AG09319 (cell line): ENCODE results near the gene MPV17L2.

Experiments used
- DNase-seq: peaks from one replicate; pipeline ENCODE4 v3.0.0-alpha.2; 2010; ENCODE audit warnings: low read depth; ENCODE audit errors: extremely low read depth
- TF ChIP-seq, protein P1 (sequence below): IDR thresholded peaks from 2 replicates; pipeline ENCODE4 v1.5.1; 2011; ENCODE audit warnings: low read depth, mild to moderate bottlenecking, inconsistent platforms, low read length, moderate library complexity

The MPV17L2 gene

GRCh38 chr19:18219911-18220631 lies 27.1 kb downstream of the MPV17L2 start:
- DNase-seq: no peak
- TF ChIP-seq, protein P1, sequence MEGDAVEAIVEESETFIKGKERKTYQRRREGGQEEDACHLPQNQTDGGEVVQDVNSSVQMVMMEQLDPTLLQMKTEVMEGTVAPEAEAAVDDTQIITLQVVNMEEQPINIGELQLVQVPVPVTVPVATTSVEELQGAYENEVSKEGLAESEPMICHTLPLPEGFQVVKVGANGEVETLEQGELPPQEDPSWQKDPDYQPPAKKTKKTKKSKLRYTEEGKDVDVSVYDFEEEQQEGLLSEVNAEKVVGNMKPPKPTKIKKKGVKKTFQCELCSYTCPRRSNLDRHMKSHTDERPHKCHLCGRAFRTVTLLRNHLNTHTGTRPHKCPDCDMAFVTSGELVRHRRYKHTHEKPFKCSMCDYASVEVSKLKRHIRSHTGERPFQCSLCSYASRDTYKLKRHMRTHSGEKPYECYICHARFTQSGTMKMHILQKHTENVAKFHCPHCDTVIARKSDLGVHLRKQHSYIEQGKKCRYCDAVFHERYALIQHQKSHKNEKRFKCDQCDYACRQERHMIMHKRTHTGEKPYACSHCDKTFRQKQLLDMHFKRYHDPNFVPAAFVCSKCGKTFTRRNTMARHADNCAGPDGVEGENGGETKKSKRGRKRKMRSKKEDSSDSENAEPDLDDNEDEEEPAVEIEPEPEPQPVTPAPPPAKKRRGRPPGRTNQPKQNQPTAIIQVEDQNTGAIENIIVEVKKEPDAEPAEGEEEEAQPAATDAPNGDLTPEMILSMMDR: no peak

GRCh38 chr19:18220632-18221275 lies 27.7 kb downstream of the MPV17L2 start:
- TF ChIP-seq, protein P1: no peak
- DNase-seq: no peak

DNA sequence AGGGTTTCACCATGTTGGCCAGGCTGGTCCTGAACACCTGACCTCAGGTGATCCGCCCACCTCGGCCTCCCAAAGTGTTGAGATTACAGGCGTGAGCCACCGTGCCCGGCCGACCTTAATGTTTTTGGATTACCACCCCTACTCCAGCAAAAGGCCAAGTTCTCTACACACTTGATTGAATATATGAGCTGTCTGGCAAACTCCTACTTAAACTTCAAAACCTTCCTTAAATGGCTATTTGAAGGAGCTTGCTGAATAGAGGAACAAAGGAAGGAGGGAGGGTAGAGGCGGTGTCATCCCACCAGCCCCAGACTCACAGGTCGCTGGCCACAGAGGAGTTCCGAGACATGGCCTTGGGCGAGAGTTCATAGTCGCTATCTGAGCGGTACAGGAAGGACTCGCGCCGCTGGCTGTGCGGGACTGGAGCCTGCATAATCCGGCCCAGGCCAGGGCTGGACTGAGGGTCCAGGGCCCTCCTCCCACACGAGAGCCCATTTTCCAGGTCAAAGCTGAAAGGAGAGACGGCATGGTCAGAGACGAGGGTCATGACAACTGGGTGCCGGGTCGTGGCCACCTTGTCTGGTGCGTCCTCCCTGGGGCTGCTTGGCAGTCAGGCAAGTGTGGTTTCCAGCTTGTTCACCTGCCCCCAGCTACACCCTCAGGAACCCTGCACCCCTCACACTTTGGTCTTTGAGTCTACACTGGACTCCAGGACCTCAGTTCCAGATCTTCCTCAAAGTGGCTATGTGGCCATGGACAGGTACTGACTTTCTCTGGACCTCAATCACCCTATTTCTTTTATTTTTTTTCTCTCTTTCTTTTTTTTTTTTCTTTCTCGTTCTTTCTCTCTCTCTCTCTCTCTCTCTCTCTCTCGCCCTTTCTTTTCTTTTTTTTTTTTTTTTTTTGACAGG lies 29.1 kb downstream of the MPV17L2 start:
- TF ChIP-seq, protein P1: no peak
- DNase-seq: no peak

DNA sequence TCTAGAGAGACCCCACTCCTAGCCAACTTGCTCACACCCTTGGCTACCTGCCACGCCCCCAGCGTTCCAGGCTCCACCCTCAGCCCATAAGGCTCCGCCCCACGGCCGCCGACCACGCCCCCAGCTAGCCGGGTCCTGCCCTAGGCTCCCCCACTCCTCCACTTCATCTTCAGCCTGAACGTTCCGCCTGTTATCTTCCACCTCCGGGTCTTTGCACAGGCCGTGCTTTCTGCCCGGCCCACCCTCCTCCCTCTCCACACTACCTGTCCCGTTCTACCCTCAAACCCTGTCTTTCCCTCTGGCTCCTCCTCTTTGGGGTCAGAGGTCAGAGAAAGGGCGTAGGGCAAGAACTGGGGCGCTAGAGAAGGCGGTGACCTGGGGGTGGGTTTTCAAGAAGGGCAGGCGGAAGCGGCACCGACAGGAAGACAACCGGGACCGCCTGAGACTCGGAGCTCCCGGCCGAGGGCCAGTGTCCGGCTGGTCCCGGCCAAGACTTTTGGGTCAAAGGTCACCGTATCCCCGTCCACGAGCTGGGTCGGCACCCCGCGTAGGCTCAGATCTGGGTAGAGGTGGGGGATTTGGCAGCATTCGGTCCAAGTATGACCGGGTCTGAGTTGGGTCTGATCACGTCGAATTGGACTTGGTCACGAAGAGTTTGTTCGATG lies 31.0 kb downstream of the MPV17L2 start:
- no peak for DNase-seq

DNA sequence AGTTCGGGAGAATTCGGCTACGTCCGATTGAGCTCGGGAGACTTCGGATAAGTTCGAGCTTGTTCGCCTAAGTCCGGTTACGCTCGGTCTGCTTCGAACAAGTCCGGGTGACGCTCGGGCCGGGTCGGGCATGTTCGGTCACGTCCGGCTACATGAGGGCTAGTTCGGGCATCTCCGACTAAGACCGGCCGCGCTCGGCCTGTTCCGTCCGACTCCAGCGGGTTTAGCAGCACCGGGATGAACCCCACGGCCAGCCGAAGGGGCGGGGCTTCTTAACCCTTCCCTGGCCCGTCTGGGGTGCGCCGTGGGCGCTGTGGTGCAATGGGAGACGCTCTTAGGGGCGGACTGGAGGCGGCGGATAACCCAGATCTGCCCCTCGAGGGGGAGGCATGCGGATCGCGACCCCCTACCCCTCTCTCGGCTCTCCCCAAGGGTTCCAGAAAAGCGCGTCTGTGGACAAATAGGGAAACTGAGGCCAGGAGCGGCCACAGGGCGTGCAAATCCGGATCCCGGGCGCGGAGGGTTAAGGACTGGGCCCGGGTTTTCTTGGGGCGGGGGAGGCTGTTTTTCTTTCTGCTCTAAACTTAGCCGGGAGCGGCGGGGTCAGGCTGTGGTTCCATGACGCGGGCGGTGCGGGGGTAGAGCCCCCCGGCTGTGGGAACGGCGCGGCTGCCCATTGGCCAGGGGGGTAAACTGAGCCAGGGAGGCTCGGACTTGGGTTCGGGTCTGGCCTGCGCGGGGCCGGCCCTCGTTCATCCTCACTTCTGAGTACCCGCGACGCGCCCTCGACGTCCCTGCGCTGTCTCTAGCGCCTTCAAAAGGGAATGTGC lies 31.7 kb downstream of the MPV17L2 start:
- peak; percentile 98 for DNase-seq
- TF ChIP-seq, protein P1: no peak

More for the DNA sequence above, 31.0 kb downstream of the MPV17L2 start:
- TF ChIP-seq, protein P1: no peak

DNA sequence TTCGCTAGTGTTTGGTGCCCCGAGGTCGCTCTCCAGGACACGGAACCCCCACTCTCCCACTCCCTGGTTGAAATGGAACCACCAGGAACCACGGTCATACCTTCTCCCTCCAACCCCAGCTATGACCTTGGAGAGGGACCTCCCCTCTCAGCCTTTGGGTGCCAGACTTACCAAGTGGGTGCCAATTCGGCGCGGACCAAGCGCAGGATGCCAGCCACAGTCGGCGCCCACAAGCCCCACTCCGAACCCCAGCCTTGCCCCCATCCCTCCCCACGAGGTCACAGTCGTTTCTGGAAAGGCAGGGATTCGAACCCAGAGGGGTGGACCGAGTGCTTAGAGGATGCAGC lies 32.3 kb downstream of the MPV17L2 start:
- TF ChIP-seq, protein P1: no peak
- no peak for DNase-seq
